ACC112 (cell line): Measurements from ENCODE around the gene POC1A.

ENCODE experiments used
- H2AFZ ChIP-seq: fragments of 200-600 bp; sonication (generic); one replicate; pipeline ENCODE4 v1.6.0; 2017; ENCODE audit warnings: antibody characterized with exemption, low read length; ENCODE audit not compliant: unreplicated experiment
- H3K27ac ChIP-seq: fragments of 200-600 bp; sonication (generic); 2 replicates; pipeline ENCODE4 v1.5.1; 2014; ENCODE audit warnings: low read depth, mild to moderate bottlenecking, antibody characterized with exemption, low read length, moderate library complexity
- H3K27me3 ChIP-seq: fragments of 200-600 bp; sonication (generic); 2 replicates; pipeline ENCODE4 v1.6.1; 2014; ENCODE audit warnings: mild to moderate bottlenecking, antibody characterized with exemption, low read length, moderate library complexity, mixed read lengths; ENCODE audit not compliant: insufficient read depth
- H3K36me3 ChIP-seq: fragments of 200-600 bp; sonication (generic); 2 replicates; pipeline ENCODE4 v1.6.1; 2016; ENCODE audit warnings: mild to moderate bottlenecking, antibody characterized with exemption, low read length, moderate library complexity, mixed read lengths; ENCODE audit not compliant: insufficient read depth
- H3K4me1 ChIP-seq: fragments of 200-600 bp; sonication (generic); one replicate; pipeline ENCODE4 v1.6.1; 2016; ENCODE audit warnings: low read length, mixed read lengths; ENCODE audit not compliant: insufficient read depth, unreplicated experiment, control insufficient read depth
- H3K4me3 ChIP-seq: fragments of 200-600 bp; sonication (generic); 2 replicates; pipeline ENCODE4 v1.5.1; 2014; ENCODE audit warnings: mild to moderate bottlenecking, low read depth, low read length
- H3K79me2 ChIP-seq: fragments of 200-600 bp; sonication (generic); one replicate; pipeline ENCODE4 v1.6.0; 2016; ENCODE audit warnings: low read length; ENCODE audit not compliant: control insufficient read depth, unreplicated experiment, insufficient read depth

Gene POC1A

DNA sequence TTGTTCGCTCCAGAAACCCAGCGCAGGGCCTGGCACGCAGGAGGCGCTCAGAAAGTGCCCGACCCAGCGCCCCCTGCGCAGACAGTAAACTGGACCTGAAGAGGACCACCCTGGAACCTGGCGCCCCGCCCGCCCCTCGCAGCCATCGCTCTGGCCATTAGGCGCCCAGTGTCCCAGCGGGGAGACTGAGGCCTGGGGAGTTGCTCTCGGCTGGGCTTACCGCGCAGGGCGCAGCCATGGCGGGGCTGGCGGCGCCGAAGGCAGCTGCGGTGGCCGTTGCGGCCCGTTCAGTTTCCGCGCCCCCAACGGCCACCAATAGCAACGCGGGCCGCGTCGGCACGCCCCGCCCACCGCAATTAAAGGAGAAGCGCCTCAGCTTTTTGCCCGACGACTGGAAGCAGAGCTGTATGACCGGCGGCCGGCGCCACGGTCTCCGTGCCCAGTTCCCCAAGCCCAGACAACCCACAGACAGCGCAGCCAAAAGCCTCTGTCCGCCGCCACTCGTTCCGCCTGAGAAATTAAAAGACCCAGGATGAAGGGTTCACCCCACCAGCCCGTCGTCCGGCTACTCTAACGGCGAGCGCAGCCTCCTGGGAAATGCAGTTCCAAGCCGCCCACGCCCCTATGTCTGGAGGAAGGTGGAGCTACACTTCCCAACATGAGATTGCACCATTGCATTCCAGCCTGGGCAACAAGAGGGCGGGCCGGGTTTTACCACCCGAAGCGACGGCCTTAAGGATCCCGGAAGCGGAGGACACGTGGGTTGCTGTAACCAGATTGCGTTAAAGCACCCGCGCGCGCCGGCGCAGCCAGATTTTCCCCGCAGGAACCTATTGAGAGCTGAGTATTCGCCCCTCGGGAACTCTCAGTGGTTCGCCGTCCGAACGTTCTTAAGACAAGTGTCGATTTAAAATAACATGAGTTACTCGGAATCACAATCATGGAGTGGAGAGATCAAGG is at the start of gene POC1A:
Gene POC1A (minus strand): TSS at position 289 of the 960 bp plus-strand sequence. CDS start 51 bp downstream, at position 238.
- H3K27ac ChIP-seq = peak within 1 kb of the TSS; percentile 54

DNA sequence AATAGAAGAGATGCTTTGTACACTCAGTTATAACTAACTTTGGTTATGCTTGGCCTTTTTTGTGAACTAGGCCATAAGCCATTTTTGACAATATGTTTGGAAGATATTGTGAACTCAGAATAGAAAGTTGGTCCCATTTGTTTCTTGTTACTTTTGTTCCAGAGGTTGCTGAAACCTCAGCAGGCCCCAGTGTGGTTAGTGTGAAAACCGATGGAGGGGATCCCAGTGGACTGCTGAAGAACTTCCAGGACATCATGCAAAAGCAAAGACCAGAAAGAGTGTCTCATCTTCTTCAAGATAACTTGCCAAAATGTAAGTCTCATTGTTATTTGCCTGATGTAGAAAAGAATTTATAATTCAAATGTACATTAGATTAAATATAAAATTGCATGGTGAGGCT is 49.5 kb upstream of the POC1A start:
- Histone ChIP-seq H3K4me1 (peaks cover 25% of the 10 kb centered on the region), H3K4me3 (no peak overlapping the region), H3K36me3 (peaks cover 48% of the 10 kb centered on the region)

More for the DNA sequence above, at the start of gene POC1A:
- Histone ChIP-seq H2AFZ (peak within 1 kb of the TSS; percentile 87), H3K79me2 (peaks cover 28% of the 10 kb centered on the region), H3K4me3 (peak within 1 kb of the TSS; percentile 83), H3K36me3 (no peaks in the 10 kb centered on the region), H3K27me3 (no peaks in the 10 kb centered on the region), H3K4me1 (peaks cover 15% of the 10 kb centered on the region)

DNA sequence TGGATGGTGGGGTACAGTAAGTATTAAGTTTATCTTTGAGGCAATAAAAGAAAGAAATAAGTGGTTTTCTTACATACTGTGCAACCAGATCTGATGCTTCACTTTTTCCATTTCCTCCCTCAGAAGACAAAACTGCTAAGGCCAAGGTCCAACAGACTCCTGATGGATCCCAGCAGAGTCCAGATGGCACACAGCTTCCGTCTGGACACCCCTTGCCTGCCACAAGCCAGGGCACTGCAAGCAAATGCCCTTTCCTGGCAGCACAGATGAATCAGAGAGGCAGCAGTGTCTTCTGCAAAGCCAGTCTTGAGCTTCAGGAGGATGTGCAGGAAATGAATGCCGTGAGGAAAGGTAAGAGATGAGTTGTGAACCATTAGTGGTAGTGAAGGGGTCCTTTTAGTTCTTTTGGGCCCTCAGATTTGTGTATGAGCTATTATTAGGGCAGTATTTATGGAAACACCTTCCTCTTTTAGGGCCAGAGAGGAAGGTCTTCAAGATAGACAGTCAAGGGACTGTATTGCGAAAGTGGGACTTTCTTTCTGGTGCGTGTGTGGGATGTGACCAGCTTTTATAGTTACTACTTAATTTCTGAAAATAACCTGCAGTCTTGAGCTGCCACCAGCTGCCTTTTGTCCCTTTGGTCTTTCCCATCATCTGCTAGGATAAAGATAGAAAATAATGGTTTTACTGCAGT is 48.3 kb upstream of the POC1A start:
- H3K36me3 ChIP-seq = peaks cover 37% of the 10 kb centered on the region
- H2AFZ ChIP-seq = no peak overlapping the region
- H3K27me3 ChIP-seq = no peaks in the 10 kb centered on the region
- H3K4me1 ChIP-seq = peaks cover 28% of the 10 kb centered on the region
- H3K4me3 ChIP-seq = no peak overlapping the region
- H3K79me2 ChIP-seq = peaks cover 15% of the 10 kb centered on the region
- no peak overlapping the region for H3K27ac ChIP-seq

More for the DNA sequence above, 49.5 kb upstream of the POC1A start:
- Histone ChIP-seq H3K27ac (no peak overlapping the region), H3K27me3 (no peaks in the 10 kb centered on the region), H2AFZ (no peak overlapping the region), H3K79me2 (peaks cover 9% of the 10 kb centered on the region)

DNA sequence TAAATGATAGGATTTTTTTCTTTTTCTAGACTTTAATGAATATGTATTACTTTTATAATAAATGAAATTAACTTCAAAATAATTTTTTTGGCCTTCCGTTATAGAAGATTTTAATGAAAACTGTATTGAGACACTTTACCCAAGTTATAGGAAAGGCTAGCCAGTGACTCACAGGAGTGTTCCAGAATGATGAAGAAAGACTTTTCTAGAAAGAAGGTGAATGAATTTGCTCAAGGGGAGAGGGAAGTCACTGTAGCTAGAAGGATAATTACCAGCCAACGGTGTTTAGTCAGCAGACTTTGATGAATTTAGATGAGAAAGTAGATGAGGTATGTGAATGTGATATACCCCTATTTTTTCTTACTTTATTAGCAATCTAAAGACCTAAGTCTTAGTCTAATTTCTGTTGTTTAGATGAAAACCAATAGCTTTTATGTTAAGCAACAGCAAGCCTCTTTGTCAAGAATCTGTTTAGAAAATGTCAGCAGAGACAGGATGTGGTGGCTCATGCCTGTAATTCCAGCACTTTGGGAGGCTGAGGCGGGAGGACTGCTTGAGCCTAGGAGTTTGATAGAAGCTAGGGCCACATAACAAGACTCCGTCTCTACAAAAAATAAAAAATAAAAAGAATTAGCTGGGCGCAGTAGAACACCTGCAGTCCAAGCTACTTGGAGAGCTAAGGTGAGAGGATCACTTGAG is 46.9 kb upstream of the POC1A start:
- Histone ChIP-seq H3K79me2 (peaks cover 15% of the 10 kb centered on the region), H3K4me1 (peaks cover 39% of the 10 kb centered on the region), H3K36me3 (peaks cover 30% of the 10 kb centered on the region), H3K27me3 (no peaks in the 10 kb centered on the region), H2AFZ (no peak overlapping the region), H3K27ac (no peak overlapping the region), H3K4me3 (no peak overlapping the region)

DNA sequence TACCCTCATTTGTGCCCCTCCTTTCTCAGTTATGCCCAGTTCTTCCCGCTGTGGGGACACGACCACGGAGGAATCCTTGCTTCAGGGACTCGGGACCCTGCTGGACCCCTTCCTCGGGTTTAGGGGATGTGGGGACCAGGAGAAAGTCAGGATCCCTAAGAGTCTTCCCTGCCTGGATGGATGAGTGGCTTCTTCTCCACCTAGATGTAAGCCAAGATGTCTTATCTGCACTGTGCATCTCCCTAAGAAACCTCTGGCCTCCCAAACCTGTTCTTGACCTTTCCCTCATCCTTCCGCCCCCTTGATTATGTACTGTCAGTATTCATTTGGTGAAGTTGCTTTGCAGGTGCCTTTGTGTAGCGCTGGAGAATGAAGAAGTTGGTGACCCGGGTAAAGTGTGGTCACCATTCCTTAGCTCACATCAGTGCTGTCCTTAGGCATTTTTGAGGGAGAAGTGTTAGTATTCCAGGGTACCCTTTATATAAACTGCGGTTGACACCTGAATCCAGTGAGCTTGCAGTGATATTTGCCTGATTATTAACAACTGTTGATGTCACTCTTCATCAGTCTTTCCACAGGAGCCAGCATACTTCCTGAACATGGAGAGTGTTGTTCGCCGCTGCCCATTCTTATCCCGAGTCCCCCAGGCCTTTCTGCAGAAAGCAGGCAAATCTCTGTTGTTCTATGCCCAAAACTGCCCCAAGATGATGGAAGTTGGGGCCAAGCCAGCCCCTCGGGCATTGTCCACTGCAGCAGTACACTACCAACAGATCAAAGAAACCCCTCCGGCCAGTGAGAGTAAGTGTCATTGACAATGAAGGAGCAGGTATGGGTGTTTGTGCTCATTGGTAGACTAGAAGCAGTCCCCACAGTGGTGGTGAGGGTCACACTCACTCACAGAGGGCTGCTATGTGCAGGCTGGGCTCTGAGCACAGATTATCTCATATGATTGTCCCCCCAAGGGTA is 44.7 kb upstream of the POC1A start:
- peak overlapping the region; percentile 19 for H2AFZ ChIP-seq
- H3K27ac ChIP-seq = no peak overlapping the region
- H3K4me1 ChIP-seq = peaks cover 46% of the 10 kb centered on the region

DNA sequence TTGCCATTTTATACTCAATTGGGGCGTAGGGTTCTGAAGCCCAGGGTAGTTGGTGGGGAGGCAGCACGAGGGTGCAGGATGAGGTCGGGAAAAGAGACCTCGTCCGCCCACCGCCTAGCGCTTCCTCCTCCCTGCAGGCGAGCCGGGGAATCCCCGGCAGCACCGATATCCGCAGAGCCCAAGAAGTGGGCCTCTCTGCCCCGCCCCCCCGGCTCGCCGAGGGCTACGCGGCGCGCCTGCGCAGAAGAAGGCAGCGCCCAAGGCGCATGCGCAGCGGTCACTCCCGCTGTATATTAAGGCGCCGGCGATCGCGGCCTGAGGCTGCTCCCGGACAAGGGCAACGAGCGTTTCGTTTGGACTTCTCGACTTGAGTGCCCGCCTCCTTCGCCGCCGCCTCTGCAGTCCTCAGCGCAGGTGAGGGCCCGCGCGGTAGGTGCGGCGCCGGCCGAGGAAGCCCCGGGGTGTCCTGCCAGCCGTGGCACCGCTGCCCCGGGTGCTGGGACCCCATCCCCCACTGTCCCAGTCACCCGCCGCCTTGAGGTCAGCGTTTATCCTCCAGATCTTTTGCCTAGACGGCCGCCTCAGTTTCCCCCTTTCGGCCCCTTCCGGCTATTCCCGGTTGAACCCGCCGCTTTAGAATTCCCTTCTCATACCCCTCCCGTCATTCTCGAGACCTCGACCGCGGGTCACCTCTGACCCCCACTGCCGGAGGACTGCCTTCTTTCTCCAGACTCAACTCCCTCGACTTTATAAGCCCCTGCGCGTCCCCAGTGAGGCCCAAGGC is 43.8 kb upstream of the POC1A start, which contains the start of gene ALAS1:
Gene ALAS1 (plus strand): TSS at position 319 of the 784 bp plus-strand sequence. CDS start 1,082 bp downstream, outside the sequence.
- H3K27me3 ChIP-seq = no peaks in the 10 kb centered on the region
- no peak within 1 kb of the TSS for H3K27ac ChIP-seq
- peaks cover 15% of the 10 kb centered on the region for H3K36me3 ChIP-seq
- peak within 1 kb of the TSS; percentile 41 for H2AFZ ChIP-seq
- peaks cover 51% of the 10 kb centered on the region for H3K4me1 ChIP-seq
- peak within 1 kb of the TSS; percentile 89 for H3K4me3 ChIP-seq
- peaks cover 15% of the 10 kb centered on the region for H3K79me2 ChIP-seq

More for the DNA sequence above, 44.7 kb upstream of the POC1A start:
- Histone ChIP-seq H3K27me3 (no peaks in the 10 kb centered on the region), H3K4me3 (peak overlapping the region; percentile 89), H3K79me2 (peaks cover 15% of the 10 kb centered on the region), H3K36me3 (peaks cover 17% of the 10 kb centered on the region)

DNA sequence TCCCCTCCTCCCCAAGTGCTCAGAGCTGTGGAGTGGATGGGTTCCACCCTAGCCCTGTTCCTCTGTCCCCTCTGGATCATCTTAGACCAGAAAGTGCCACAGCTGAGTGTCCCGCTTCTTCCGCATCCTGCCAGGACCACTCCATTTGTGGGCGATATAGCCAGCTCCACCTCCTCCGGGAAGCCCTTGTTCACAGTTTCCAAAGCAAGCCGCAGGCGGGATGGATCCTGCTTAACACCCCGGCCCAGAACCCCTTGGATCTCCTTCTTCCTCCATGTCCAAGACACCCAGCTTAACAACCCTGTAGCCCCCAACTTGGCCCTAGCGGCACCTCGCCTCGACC is 43.2 kb upstream of the POC1A start:
- Histone ChIP-seq H3K4me1 (peaks cover 56% of the 10 kb centered on the region), H3K27me3 (no peaks in the 10 kb centered on the region), H3K36me3 (peaks cover 9% of the 10 kb centered on the region; the same call in 1 of the 2 replicates), H3K79me2 (peaks cover 15% of the 10 kb centered on the region), H3K27ac (no peak overlapping the region), H3K4me3 (peak overlapping the region; percentile 89), H2AFZ (peak overlapping the region; percentile 41)

DNA sequence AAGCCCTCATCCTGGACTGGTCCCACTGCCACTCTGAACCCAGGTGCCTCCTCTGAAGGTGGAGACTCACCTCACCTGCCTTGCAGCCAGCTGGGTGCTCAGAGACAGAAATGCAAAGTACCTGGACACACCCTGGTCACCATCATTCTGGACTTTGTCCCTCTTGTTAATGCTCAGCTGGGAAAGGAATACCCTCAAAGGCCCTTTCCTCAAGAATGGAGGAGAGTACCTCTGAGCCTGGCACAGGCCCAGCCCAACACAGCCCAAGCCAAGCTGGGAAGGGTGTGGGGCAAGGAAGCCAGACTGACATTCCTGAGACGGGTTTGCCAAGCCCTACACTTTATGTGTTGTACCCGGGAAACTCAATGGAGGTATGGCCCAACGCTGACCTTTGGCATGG is 42.8 kb upstream of the POC1A start:
- H3K27me3 ChIP-seq = no peaks in the 10 kb centered on the region
- H3K36me3 ChIP-seq = peaks cover 5% of the 10 kb centered on the region; the same call in 1 of the 2 replicates
- peaks cover 57% of the 10 kb centered on the region for H3K4me1 ChIP-seq
- H3K4me3 ChIP-seq = no peak overlapping the region
- peaks cover 15% of the 10 kb centered on the region for H3K79me2 ChIP-seq
- H3K27ac ChIP-seq = no peak overlapping the region
- no peak overlapping the region for H2AFZ ChIP-seq

DNA sequence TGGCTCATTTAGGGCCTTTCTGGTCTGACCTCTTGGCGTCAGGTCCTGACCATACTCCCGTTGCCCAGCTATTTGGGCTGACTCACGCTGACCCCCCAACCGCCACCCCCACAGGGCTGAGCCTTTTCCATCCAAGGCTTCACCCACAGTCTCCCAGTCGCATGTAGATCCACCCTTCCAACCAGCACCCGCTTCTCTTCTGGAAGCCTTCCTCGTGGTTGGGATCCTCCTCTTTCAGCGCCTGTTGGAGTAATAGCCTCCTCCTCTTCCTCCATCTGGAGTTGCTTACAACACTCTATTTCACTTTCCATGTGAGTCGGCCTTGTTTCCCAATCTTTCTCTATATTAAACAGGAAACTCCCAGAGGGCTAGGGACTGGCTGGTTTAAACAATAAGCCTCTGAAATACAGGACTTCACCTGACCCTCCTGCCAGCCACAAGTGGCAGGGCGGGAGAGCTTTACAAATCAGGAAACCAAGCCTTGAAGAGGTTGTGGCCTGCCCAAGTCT is 41.7 kb upstream of the POC1A start:
- H3K4me3 ChIP-seq = no peak overlapping the region
- no peaks in the 10 kb centered on the region for H3K27me3 ChIP-seq
- peaks cover 15% of the 10 kb centered on the region for H3K79me2 ChIP-seq
- peaks cover 54% of the 10 kb centered on the region for H3K4me1 ChIP-seq
- no peaks in the 10 kb centered on the region for H3K36me3 ChIP-seq
- H3K27ac ChIP-seq = peak overlapping the region; percentile 31
- H2AFZ ChIP-seq = no peak overlapping the region
